Endothelial cell of umbilical vein (primary cell): Measurements from ENCODE around the gene LONP2. TPM values are rescaled to one million over a fixed set of nuclear protein-coding genes. Genes with fewer than 3 reads are reported as not detected.

ENCODE experiments used
- BruUV-seq: library from RNA; stranded (reverse); fragments of 400-500 nt; replicated peaks from 2 replicates; lab custom pipeline; 2021; lab: Mats Ljungman, UMichigan
- CTCF ChIA-PET: fragments of 300-600, 350-600 bp; sonication (Branson Sonifier 250); formaldehyde crosslinking; loops from one replicate; lab custom pipeline; 2021; ENCODE audit warnings: antibody characterized with exemption, inconsistent platforms; lab: Charles Lee
- POLR2A ChIA-PET: fragments of 300-600, 350-600 bp; sonication (Branson Sonifier 250); formaldehyde crosslinking; loops from one replicate; lab custom pipeline; 2021; ENCODE audit warnings: antibody characterized with exemption, inconsistent platforms; lab: Charles Lee
- DNase-seq: peaks from one replicate; pipeline ENCODE4 v3.0.0-alpha.2; 2011; ENCODE audit warnings: low read depth, low spot score
- FAIRE-seq: peaks from 2 replicates; lab custom pipeline; 2011; peaks lifted over from hg19 to GRCh38; lab: Jason Lieb, UNC
- H2AFZ ChIP-seq: 2 replicates; pipeline ENCODE4 v1.6.0; 2012; ENCODE audit warnings: low read depth, low read length, control low read depth, inconsistent platforms
- H3K27ac ChIP-seq: 2 replicates; pipeline ENCODE4 v1.5.1; 2011; ENCODE audit warnings: low read depth, mild to moderate bottlenecking, control low read depth, low read length, moderate library complexity; ENCODE audit not compliant: insufficient read depth
- H3K27me3 ChIP-seq, 2 experiments: 2 replicates each; pipeline versions ENCODE4 v1.6.0 to v1.6.1; 2011; ENCODE audit warnings: low read length in 2 of 2, mixed read lengths in 1 of 2; ENCODE audit not compliant: control insufficient read depth in 2 of 2, insufficient read depth in 2 of 2
- H3K36me3 ChIP-seq, 2 experiments: 2 replicates in 1 of 2; 3 replicates in 1 of 2; pipeline ENCODE4 v1.5.1; 2011; ENCODE audit warnings: low read length in 2 of 2, mild to moderate bottlenecking in 1 of 2, moderate library complexity in 1 of 2; ENCODE audit not compliant: control insufficient read depth in 2 of 2, insufficient read depth in 2 of 2; ENCODE audit errors: extremely low read depth in 1 of 2
- H3K4me1 ChIP-seq: 3 replicates; pipeline ENCODE4 v1.5.1; 2011; ENCODE audit warnings: mild to moderate bottlenecking, low read length; ENCODE audit not compliant: control insufficient read depth, insufficient read depth; ENCODE audit errors: extremely low read depth
- H3K4me2 ChIP-seq: 2 replicates; pipeline ENCODE4 v1.6.1; 2011; ENCODE audit warnings: low read length, control low read depth, mixed read lengths; ENCODE audit not compliant: insufficient read depth
- H3K4me3 ChIP-seq, 3 experiments: fragments of 200-600 bp in 1 of 3; sonication (generic), shearing (Covaris generic) in 1 of 3; replicated peaks in 1 of 3; 2 replicates each; pipeline ENCODE4 v1.5.1; 2011 to 2016; ENCODE audit warnings: control low read depth in 3 of 3, low read length in 3 of 3, mild to moderate bottlenecking in 2 of 3, inconsistent platforms in 1 of 3, low read depth in 1 of 3, moderate library complexity in 1 of 3; ENCODE audit not compliant: insufficient read depth in 1 of 3
- H3K79me2 ChIP-seq: 2 replicates; pipeline ENCODE4 v1.6.0; 2012; ENCODE audit warnings: low read length, inconsistent platforms; ENCODE audit not compliant: control insufficient read depth, insufficient read depth
- H3K9ac ChIP-seq: replicated peaks from 2 replicates; pipeline ENCODE3; 2011; ENCODE audit warnings: low read length, control low read depth; ENCODE audit not compliant: insufficient read depth; ENCODE audit errors: extremely low read depth
- H3K9me1 ChIP-seq: replicated peaks from 3 replicates; pipeline ENCODE4 v1.6.0; 2011; ENCODE audit warnings: mild to moderate bottlenecking, low read length; ENCODE audit not compliant: control insufficient read depth, insufficient read depth; ENCODE audit errors: extremely low read depth
- H3K9me3 ChIP-seq: replicated peaks from 2 replicates; pipeline ENCODE4 v1.5.1; 2012; ENCODE audit warnings: low read length, inconsistent platforms; ENCODE audit not compliant: control insufficient read depth, insufficient read depth
- H4K20me1 ChIP-seq: replicated peaks from 2 replicates; pipeline ENCODE3; 2011; ENCODE audit warnings: mild to moderate bottlenecking, low read length; ENCODE audit not compliant: control insufficient read depth, insufficient read depth; ENCODE audit errors: extremely low read depth
- CTCF ChIP-seq, 2 donors: IDR thresholded peaks; 1 replicate in 1 of 2; 2 replicates in 1 of 2; pipeline ENCODE4 v1.5.1; 2011; ENCODE audit warnings: low read length in 2 of 2, mild to moderate bottlenecking in 2 of 2, moderate library complexity in 2 of 2, control low read depth in 1 of 2, inconsistent platforms in 1 of 2, low read depth in 1 of 2; ENCODE audit not compliant: insufficient read depth in 1 of 2; ENCODE audit errors: extremely low read depth in 1 of 2
- EZH2 ChIP-seq: IDR thresholded peaks from 2 replicates; pipeline ENCODE4 v1.6.1; 2012; ENCODE audit warnings: borderline replicate concordance, low read depth, mild to moderate bottlenecking, moderate library complexity, low read length, inconsistent platforms; ENCODE audit not compliant: severe bottlenecking
- FOS ChIP-seq: IDR thresholded peaks from 2 replicates; pipeline ENCODE4 v1.6.1; 2011; ENCODE audit warnings: mild to moderate bottlenecking, low read length, moderate library complexity, borderline replicate concordance; ENCODE audit not compliant: insufficient read depth
- GATA2 ChIP-seq: IDR thresholded peaks from 2 replicates; pipeline ENCODE4 v1.7.0; 2011; ENCODE audit warnings: low read depth, mild to moderate bottlenecking, moderate library complexity, mixed read lengths, low read length; ENCODE audit not compliant: insufficient read length, insufficient read depth
- JUN ChIP-seq: IDR thresholded peaks from 2 replicates; pipeline ENCODE4 v1.6.1; 2011; ENCODE audit warnings: borderline replicate concordance, low read depth; ENCODE audit not compliant: insufficient read length, insufficient read depth
- MAX ChIP-seq: IDR thresholded peaks from 2 replicates; pipeline ENCODE4 v1.6.1; 2011; ENCODE audit not compliant: insufficient read depth, insufficient read length
- MYC ChIP-seq: IDR thresholded peaks from one replicate; pipeline ENCODE4 v1.6.1; 2011; ENCODE audit warnings: mild to moderate bottlenecking, low read depth, low read length
- POLR2A ChIP-seq: IDR thresholded peaks from 2 replicates; pipeline ENCODE4 v1.6.1; 2012; ENCODE audit warnings: low read depth, mild to moderate bottlenecking, control low read depth, low read length
- POLR2AphosphoS5 ChIP-seq: IDR thresholded peaks from 2 replicates; pipeline ENCODE4 v1.6.1; 2012; ENCODE audit warnings: low read depth, mild to moderate bottlenecking, control low read depth, low read length, moderate library complexity; ENCODE audit not compliant: insufficient read depth
- dilution Hi-C: fragments of 300-500 bp; cut with MboI; formaldehyde crosslinking; loops from one replicate; pipeline ENCODE4 v1.15.0; 2019; ENCODE audit warnings: low sequenced_read_pairs; ENCODE audit not compliant: extremely low pct_ligation_motif_present
- intact Hi-C: fragments of 100-400 bp; cut with micrococcal nuclease; formaldehyde crosslinking; loops from one replicate; pipeline ENCODE4 v1.10.0; 2022
- polyA plus RNA-seq, 4 experiments: library from polyadenylated mRNA; depleted of rRNA in 3 of 4; stranded (reverse) in 3 of 4; unstranded in 1 of 4; fragments of >200 nt; gene quantifications; 2 replicates each; pipeline versions ENCODE4 v1.2.1 to v1.2.3, GENCODE V29; 2011 to 2012; ENCODE audit warnings: missing spikeins in 1 of 4
- total RNA-seq: library from RNA; stranded (reverse); gene quantifications from 2 replicates; pipeline ENCODE4 v1.2.3, GENCODE V29; 2021

The LONP2 gene
- total and polyA plus RNA-seq, 2 donors (not counting 3 experiments of a cell fraction or from before 2014, with no cell fraction given): 13.5 to 38.4 TPM

GRCh38 chr16:48371393-48371780 lies 127.3 kb downstream of the LONP2 start:
- TF ChIP-seq GATA2 (no peak), POLR2AphosphoS5 (no peak), MAX (no peak), JUN (no peak), MYC (no peak), FOS (no peak)
- no peaks in the 10 kb centered on the region for H3K9me1 ChIP-seq
- H3K36me3 ChIP-seq: no peaks in the 10 kb centered on the region
- H3K9me3 ChIP-seq: no peaks in the 10 kb centered on the region
- peaks cover 91% of the 10 kb centered on the region for H3K79me2 ChIP-seq
- intact Hi-C loops: no loop called here
- no peak overlapping the region for H3K4me2 ChIP-seq
- H4K20me1 ChIP-seq: peaks cover 22% of the 10 kb centered on the region
- H3K4me1 ChIP-seq: peaks cover 6% of the 10 kb centered on the region
- dilution Hi-C loops: no loop called here
- no peak for DNase-seq
- H3K9ac ChIP-seq: no peak overlapping the region
- H3K4me3 ChIP-seq: no peak overlapping the region
- CTCF ChIA-PET: interaction anchor here (0.6 to 0.8 kb wide), 2 partner anchors 14 to 252 kb away, joined by 3 read pairs; partner anchors contain the start of gene SIAH1
- POLR2A ChIA-PET: no interaction called here
- H3K27ac ChIP-seq: no peak overlapping the region
- no peaks in the 10 kb centered on the region for H3K27me3 ChIP-seq
- H2AFZ ChIP-seq: no peak overlapping the region
- FAIRE-seq: no peak
- no TSS peak for BruUV-seq

GRCh38 chr16:48372744-48373143 lies 128.6 kb downstream of the LONP2 start:
- H3K79me2 ChIP-seq: peaks cover 91% of the 10 kb centered on the region
- no peak for TF ChIP-seq GATA2
- no peak for TF ChIP-seq MAX
- no peak for TF ChIP-seq CTCF (IDR thresholded peaks at IDR 0.05; ENCODE audit: extremely low read depth in 1 of 2, insufficient read depth in 1 of 2, low read depth in 1 of 2, low read length in 2 of 2)
- TF ChIP-seq EZH2: no peak
- no peak for TF ChIP-seq JUN
- no peak for TF ChIP-seq POLR2AphosphoS5
- no peak for TF ChIP-seq MYC
- TF ChIP-seq FOS: no peak
- TF ChIP-seq POLR2A: no peak
- FAIRE-seq (no peak), DNase-seq (no peak)
- H3K36me3 ChIP-seq: no peaks in the 10 kb centered on the region
- H2AFZ ChIP-seq: no peak overlapping the region
- CTCF ChIA-PET: interaction anchor here (1.3 kb wide), 1 partner anchor 250 kb away, joined by 3 read pairs; no protein-coding TSS in a partner anchor
- no peaks in the 10 kb centered on the region for H3K9me1 ChIP-seq
- BruUV-seq: no TSS peak
- no peaks in the 10 kb centered on the region for H3K27me3 ChIP-seq
- H4K20me1 ChIP-seq: peaks cover 19% of the 10 kb centered on the region
- no peaks in the 10 kb centered on the region for H3K9me3 ChIP-seq
- H3K4me3 ChIP-seq: no peak overlapping the region
- intact Hi-C loops (loop anchor here (1.0 kb wide), 1 partner anchor 9 kb away; no protein-coding TSS in a partner anchor), dilution Hi-C loops (no loop called here)
- no peak overlapping the region for H3K4me2 ChIP-seq
- POLR2A ChIA-PET: no interaction called here
- no peak overlapping the region for H3K9ac ChIP-seq
- no peak overlapping the region for H3K27ac ChIP-seq
- H3K4me1 ChIP-seq: no peaks in the 10 kb centered on the region
